Hepatocyte (in vitro differentiated cells): ENCODE results near the gene TMPRSS15. TPM values are rescaled to one million over a fixed set of nuclear protein-coding genes. Genes with fewer than 3 reads are reported as not detected.

Source experiments
- DNase-seq: peaks from one replicate; pipeline ENCODE4 v3.0.0-alpha.2; 2016; ENCODE audit warnings: low spot score
- H2AFZ ChIP-seq: fragments of 200-600 bp; sonication (generic); 2 replicates; pipeline ENCODE4 v1.6.0; 2016; ENCODE audit warnings: antibody characterized with exemption, mild to moderate bottlenecking
- H3K27ac ChIP-seq: fragments of 200-600 bp; sonication (generic); 2 replicates; pipeline ENCODE4 v1.5.1; 2016; ENCODE audit warnings: mild to moderate bottlenecking
- H3K27me3 ChIP-seq: fragments of 200-600 bp; sonication (generic); 2 replicates; pipeline ENCODE4 v1.6.1; 2016
- H3K36me3 ChIP-seq: fragments of 200-600 bp; sonication (generic); replicated peaks from 2 replicates; pipeline ENCODE4 v1.5.1; 2016; ENCODE audit warnings: low read depth; ENCODE audit not compliant: insufficient read depth
- H3K4me1 ChIP-seq: fragments of 200-600 bp; sonication (generic); 2 replicates; pipeline ENCODE4 v1.5.1; 2016; ENCODE audit warnings: mild to moderate bottlenecking, moderate library complexity; ENCODE audit not compliant: insufficient read depth
- H3K4me2 ChIP-seq: fragments of 200-600 bp; sonication (generic); 2 replicates; pipeline ENCODE4 v1.6.0; 2016
- H3K4me3 ChIP-seq: fragments of 200-600 bp; sonication (generic); 2 replicates; pipeline ENCODE4 v1.5.1; 2016; ENCODE audit warnings: mild to moderate bottlenecking
- H3K79me2 ChIP-seq: fragments of 200-600 bp; sonication (generic); 2 replicates; pipeline ENCODE4 v1.6.0; 2017; ENCODE audit warnings: mild to moderate bottlenecking
- H3K9me2 ChIP-seq: fragments of 200-600 bp; sonication (generic); replicated peaks from 2 replicates; pipeline ENCODE4 v1.6.0; 2017; ENCODE audit warnings: mild to moderate bottlenecking; ENCODE audit not compliant: insufficient read depth
- H3K9me3 ChIP-seq: fragments of 200-600 bp; sonication (generic); 2 replicates; pipeline ENCODE4 v1.5.1; 2016; ENCODE audit warnings: low read depth, mild to moderate bottlenecking
- H4K20me1 ChIP-seq: fragments of 200-600 bp; sonication (generic); 2 replicates; pipeline ENCODE4 v1.6.0; 2016; ENCODE audit warnings: mild to moderate bottlenecking; ENCODE audit not compliant: insufficient read depth, poor library complexity, severe bottlenecking
- CTCF ChIP-seq: fragments of 200-600 bp; sonication (generic); IDR thresholded peaks from 2 replicates; pipeline ENCODE4 v1.5.1; 2016; ENCODE audit warnings: antibody characterized with exemption, mild to moderate bottlenecking; ENCODE audit not compliant: poor library complexity
- EZH2 ChIP-seq: fragments of 200-600 bp; sonication (generic); IDR thresholded peaks from 2 replicates; pipeline ENCODE4 v1.6.1; 2016; ENCODE audit warnings: antibody characterized with exemption, mild to moderate bottlenecking, borderline replicate concordance
- EZH2phosphoT487 ChIP-seq: fragments of 200-600 bp; sonication (generic); IDR thresholded peaks from one replicate; pipeline ENCODE4 v1.6.1; 2018; ENCODE audit warnings: antibody characterized with exemption, mild to moderate bottlenecking, low read depth, moderate library complexity; ENCODE audit not compliant: unreplicated experiment, severe bottlenecking
- WGBS: methylation state at CpG from one replicate; pipeline ENCODE4 v1.1.6; 2016; ENCODE audit warnings: low lambda C conversion rate; ENCODE audit errors: missing lambda C conversion rate; 5-methylcytosine and 5-hydroxymethylcytosine counted together
- polyA plus RNA-seq: library from polyadenylated mRNA; unstranded; fragments of >200 nt; fragmentation: Nextera tagmentation; extraction: Ambion mirVana; gene quantifications from 2 replicates; pipeline ENCODE4 v1.2.1, GENCODE V29; 2016
- total RNA-seq: library from RNA; depleted of rRNA; stranded (reverse); fragments of >200 nt; gene quantifications from 2 replicates; pipeline ENCODE4 v1.2.3, GENCODE V29; 2014

The TMPRSS15 gene
- total and polyA plus RNA-seq, 2 experiments from 2014 or later, result 0.07 TPM; not detected in 1

- Histone ChIP-seq H3K4me3 (no peak overlapping the region), H3K27me3 (no peaks in the 10 kb centered on the region), H3K9me2 (no peaks in the 10 kb centered on the region), H3K9me3 (no peaks in the 10 kb centered on the region), H2AFZ (no peak overlapping the region), H3K4me1 (no peaks in the 10 kb centered on the region), H3K79me2 (no peaks in the 10 kb centered on the region), H4K20me1 (no peaks in the 10 kb centered on the region), H3K27ac (no peak overlapping the region), H3K4me2 (no peak overlapping the region), H3K36me3 (no peaks in the 10 kb centered on the region)
- WGBS, result 96% methylated on average over 1 of the region's 1 CpG
- no peak for DNase-seq
- no peak for TF ChIP-seq EZH2phosphoT487
- TF ChIP-seq EZH2, result no peak
- TF ChIP-seq CTCF, result no peak
Observed at GRCh38 chr21:18267496-18267895, 136.1 kb downstream of the TMPRSS15 start.

DNA sequence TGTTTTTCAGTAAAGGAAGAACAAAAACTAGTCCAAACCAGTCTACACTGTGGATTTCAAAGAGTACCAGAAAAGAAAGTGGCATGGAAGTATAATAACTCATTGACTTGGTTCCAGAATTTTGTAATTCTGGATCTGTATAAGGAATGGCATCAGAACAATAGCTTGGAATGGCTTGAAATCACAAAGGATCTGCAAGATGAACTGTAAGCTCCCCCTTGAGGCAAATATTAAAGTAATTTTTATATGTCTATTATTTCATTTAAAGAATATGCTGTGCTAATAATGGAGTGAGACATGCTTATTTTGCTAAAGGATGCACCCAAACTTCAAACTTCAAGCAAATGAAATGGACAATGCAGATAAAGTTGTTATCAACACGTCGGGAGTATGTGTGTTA, 137.6 kb downstream of the TMPRSS15 start:
- Histone ChIP-seq H3K4me1 (no peaks in the 10 kb centered on the region), H3K36me3 (no peaks in the 10 kb centered on the region), H3K27me3 (no peaks in the 10 kb centered on the region), H3K9me2 (no peaks in the 10 kb centered on the region), H3K4me2 (no peak overlapping the region), H4K20me1 (no peaks in the 10 kb centered on the region), H2AFZ (no peak overlapping the region), H3K4me3 (no peak overlapping the region), H3K27ac (no peak overlapping the region), H3K9me3 (no peaks in the 10 kb centered on the region), H3K79me2 (no peaks in the 10 kb centered on the region)
- no peak for TF ChIP-seq CTCF
- TF ChIP-seq EZH2, result no peak
- no peak for TF ChIP-seq EZH2phosphoT487
- no peak for DNase-seq
- 93% methylated on average over 2 of the region's 2 CpGs for WGBS

- H3K79me2 ChIP-seq, result no peaks in the 10 kb centered on the region
- no peak overlapping the region for H3K4me2 ChIP-seq
- no peak overlapping the region for H3K4me3 ChIP-seq
- 98% methylated on average over 2 of the region's 2 CpGs for WGBS
- no peaks in the 10 kb centered on the region for H3K4me1 ChIP-seq
- no peaks in the 10 kb centered on the region for H3K27me3 ChIP-seq
- no peaks in the 10 kb centered on the region for H3K36me3 ChIP-seq
- no peaks in the 10 kb centered on the region for H3K9me2 ChIP-seq
- H3K9me3 ChIP-seq, result no peaks in the 10 kb centered on the region
- H2AFZ ChIP-seq, result no peak overlapping the region
- DNase-seq, result no peak
- no peak overlapping the region for H3K27ac ChIP-seq
- TF ChIP-seq EZH2phosphoT487, result no peak
- TF ChIP-seq CTCF, result no peak
- no peak for TF ChIP-seq EZH2
- H4K20me1 ChIP-seq, result no peaks in the 10 kb centered on the region
Observed at GRCh38 chr21:18253799-18254198, 149.8 kb downstream of the TMPRSS15 start.

- Histone ChIP-seq H4K20me1 (no peaks in the 10 kb centered on the region), H3K79me2 (no peaks in the 10 kb centered on the region), H3K27me3 (no peaks in the 10 kb centered on the region), H3K27ac (no peak overlapping the region), H3K4me3 (no peak overlapping the region), H3K36me3 (no peaks in the 10 kb centered on the region), H3K9me2 (no peaks in the 10 kb centered on the region), H3K9me3 (no peaks in the 10 kb centered on the region), H2AFZ (no peak overlapping the region), H3K4me2 (no peak overlapping the region), H3K4me1 (no peaks in the 10 kb centered on the region)
- TF ChIP-seq EZH2, result no peak
- TF ChIP-seq CTCF, result no peak
- no peak for DNase-seq
- 90% methylated on average over 2 of the region's 2 CpGs for WGBS
Observed at GRCh38 chr21:18253221-18253620, 150.4 kb downstream of the TMPRSS15 start.
